Stromal cell of bone marrow (primary cell): ENCODE results near the gene SUGP2.

Source experiments
- DNase-seq: peaks from one replicate; pipeline ENCODE4 v3.0.0-alpha.2; 2012; ENCODE audit warnings: low read depth

The SUGP2 gene

GRCh38 chr19:19059018-19059836 lies 25.9 kb upstream of the SUGP2 start:
- DNase-seq: no peak

- DNase-seq: no peak
Measured at GRCh38 chr19:19057720-19058119, 24.4 kb upstream of the SUGP2 start.

- no peak for DNase-seq
Measured at GRCh38 chr19:19057317-19057716, 24.0 kb upstream of the SUGP2 start.

GRCh38 chr19:19056636-19057275 lies 23.4 kb upstream of the SUGP2 start:
- no peak for DNase-seq

GRCh38 chr19:19055701-19056100 lies 22.4 kb upstream of the SUGP2 start:
- no peak for DNase-seq

- no peak for DNase-seq
Measured at GRCh38 chr19:19054939-19055440, 21.7 kb upstream of the SUGP2 start.

GRCh38 chr19:19054315-19054938 lies 21.1 kb upstream of the SUGP2 start:
- DNase-seq: no peak

GRCh38 chr19:19053508-19054314 lies 20.4 kb upstream of the SUGP2 start:
- no peak for DNase-seq

GRCh38 chr19:19052921-19053320 lies 19.6 kb upstream of the SUGP2 start:
- no peak for DNase-seq

GRCh38 chr19:19051478-19052213 lies 18.3 kb upstream of the SUGP2 start:
- no peak for DNase-seq

- DNase-seq: no peak
Measured at GRCh38 chr19:19050731-19051130, 17.4 kb upstream of the SUGP2 start.

GRCh38 chr19:19050104-19050503 lies 16.8 kb upstream of the SUGP2 start:
- DNase-seq: no peak

GRCh38 chr19:19049406-19049805 lies 16.1 kb upstream of the SUGP2 start:
- DNase-seq: no peak

- DNase-seq: no peak
Measured at GRCh38 chr19:19043881-19044280, 10.6 kb upstream of the SUGP2 start.

GRCh38 chr19:19043481-19043880 lies 10.2 kb upstream of the SUGP2 start:
- DNase-seq: no peak

GRCh38 chr19:19042732-19043280 lies 9.5 kb upstream of the SUGP2 start:
- no peak for DNase-seq

GRCh38 chr19:19040417-19040816 lies 7.1 kb upstream of the SUGP2 start:
- DNase-seq: peak; percentile 93

- no peak for DNase-seq
Measured at GRCh38 chr19:19039901-19040300, 6.6 kb upstream of the SUGP2 start.

- DNase-seq: peak; percentile 33
Measured at GRCh38 chr19:19034204-19034624, 897 bp upstream of the SUGP2 start.

- DNase-seq: no peak
Measured at GRCh38 chr19:19033176-19033425, 216 bp downstream of the SUGP2 start.

GRCh38 chr19:19032420-19033175 lies 719 bp downstream of the SUGP2 start:
- DNase-seq: peak; percentile 95
